Measurements from ENCODE around the gene PRR35.

DNA sequence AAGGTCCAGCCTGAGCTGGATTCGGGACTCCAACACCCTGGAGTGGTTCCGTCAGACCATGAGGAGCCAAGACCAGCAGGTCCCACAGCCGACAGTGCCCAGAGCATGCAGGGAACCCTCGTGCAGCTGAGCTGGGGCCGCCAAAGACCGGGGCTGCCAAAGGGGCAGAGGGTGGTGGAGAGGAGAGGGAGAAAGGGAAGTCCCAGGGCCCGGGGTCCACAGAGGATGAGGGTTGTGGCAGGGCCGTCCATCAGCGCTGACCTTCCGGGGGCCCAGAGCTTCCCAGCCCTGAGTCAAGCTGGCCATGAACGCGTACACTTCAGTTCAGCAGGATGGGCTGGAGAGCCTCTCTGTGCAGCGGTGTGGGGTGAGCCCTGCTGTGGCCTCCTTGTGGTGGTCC is 39.3 kb upstream of the PRR35 start:
- TF ChIP-seq, protein P1, sequence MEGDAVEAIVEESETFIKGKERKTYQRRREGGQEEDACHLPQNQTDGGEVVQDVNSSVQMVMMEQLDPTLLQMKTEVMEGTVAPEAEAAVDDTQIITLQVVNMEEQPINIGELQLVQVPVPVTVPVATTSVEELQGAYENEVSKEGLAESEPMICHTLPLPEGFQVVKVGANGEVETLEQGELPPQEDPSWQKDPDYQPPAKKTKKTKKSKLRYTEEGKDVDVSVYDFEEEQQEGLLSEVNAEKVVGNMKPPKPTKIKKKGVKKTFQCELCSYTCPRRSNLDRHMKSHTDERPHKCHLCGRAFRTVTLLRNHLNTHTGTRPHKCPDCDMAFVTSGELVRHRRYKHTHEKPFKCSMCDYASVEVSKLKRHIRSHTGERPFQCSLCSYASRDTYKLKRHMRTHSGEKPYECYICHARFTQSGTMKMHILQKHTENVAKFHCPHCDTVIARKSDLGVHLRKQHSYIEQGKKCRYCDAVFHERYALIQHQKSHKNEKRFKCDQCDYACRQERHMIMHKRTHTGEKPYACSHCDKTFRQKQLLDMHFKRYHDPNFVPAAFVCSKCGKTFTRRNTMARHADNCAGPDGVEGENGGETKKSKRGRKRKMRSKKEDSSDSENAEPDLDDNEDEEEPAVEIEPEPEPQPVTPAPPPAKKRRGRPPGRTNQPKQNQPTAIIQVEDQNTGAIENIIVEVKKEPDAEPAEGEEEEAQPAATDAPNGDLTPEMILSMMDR (conservative IDR thresholded peaks at IDR 0.05; ENCODE audit: low read depth, low read length), result no peak
- TF ChIP-seq POLR2A (IDR thresholded peaks at IDR 0.05; ENCODE audit: low read depth, low read length) (no peak), MAZ (IDR thresholded peaks at IDR 0.05; ENCODE audit: borderline replicate concordance, low read depth, low read length) (no peak), CHD1 (IDR thresholded peaks at IDR 0.05; ENCODE audit: low read depth, low read length) (no peak), RAD21 (IDR thresholded peaks at IDR 0.05; ENCODE audit: low read length) (no peak), ELK1 (IDR thresholded peaks at IDR 0.05; ENCODE audit: borderline replicate concordance, low read depth, low read length) (no peak), BHLHE40 (IDR thresholded peaks at IDR 0.05; ENCODE audit: low read depth, low read length) (no peak), NFE2L2 (IDR thresholded peaks at IDR 0.05; ENCODE audit: low read depth, low read length) (no peak), MXI1 (IDR thresholded peaks at IDR 0.05; ENCODE audit: borderline replicate concordance, low read depth, low read length) (no peak), MAFK (IDR thresholded peaks at IDR 0.05; ENCODE audit: low read depth, low read length) (no peak), USF2 (IDR thresholded peaks at IDR 0.05; ENCODE audit: low read depth, low read length) (no peak), RFX5 (IDR thresholded peaks at IDR 0.05; ENCODE audit: low read depth, low read length) (no peak), RCOR1 (IDR thresholded peaks at IDR 0.05; ENCODE audit: insufficient replicate concordance, low read length) (no peak), FOS (IDR thresholded peaks at IDR 0.05; ENCODE audit: low read depth, low read length) (no peak)
